ENCODE results near the gene KLHL33.
"Not testable (repeated sequence)": the region's sequence is repeated elsewhere in the genome, so short reads cannot be mapped to it uniquely, and the experiment has no call there.

Gene KLHL33

DNA sequence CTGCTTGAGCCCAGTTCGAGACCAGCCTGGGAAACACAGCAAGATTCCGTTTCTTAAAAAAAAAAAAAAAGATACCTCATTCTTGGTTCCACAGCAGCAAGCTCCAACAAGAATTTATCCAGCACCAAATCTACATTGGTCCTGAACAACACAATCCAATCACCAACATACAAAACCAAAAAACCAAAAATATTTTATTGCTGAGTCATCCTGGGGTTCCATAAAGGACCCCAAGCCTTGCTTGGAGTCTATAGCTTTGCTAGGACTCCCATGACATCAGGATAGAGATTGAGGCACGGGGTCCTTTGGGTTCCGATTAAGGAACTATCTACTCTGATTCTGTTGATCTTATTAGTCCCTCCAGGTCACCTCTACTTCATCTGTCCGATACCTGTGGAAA is 10.9 kb upstream of the KLHL33 start:
- DNase-seq, result no peak

DNA sequence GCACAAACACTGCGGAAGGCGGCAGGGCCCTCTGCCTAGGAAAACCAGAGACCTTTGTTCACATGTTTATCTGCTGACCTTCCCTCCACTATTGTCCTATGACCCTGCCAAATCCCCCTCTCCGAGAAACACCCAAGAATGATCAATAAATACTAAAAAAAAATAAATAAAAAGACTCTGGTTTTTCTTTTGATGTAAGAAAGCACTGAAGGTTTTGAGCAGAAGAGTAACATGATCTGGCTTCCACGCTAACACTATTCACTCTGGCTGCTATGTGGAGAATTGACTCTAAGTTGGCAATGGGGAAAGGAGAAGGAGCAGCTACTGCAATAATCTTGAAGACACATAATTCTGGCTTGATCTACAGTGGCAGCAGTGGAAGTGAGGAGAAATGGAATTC is 7.7 kb upstream of the KLHL33 start:
- not testable (repeated sequence) for DNase-seq

DNA sequence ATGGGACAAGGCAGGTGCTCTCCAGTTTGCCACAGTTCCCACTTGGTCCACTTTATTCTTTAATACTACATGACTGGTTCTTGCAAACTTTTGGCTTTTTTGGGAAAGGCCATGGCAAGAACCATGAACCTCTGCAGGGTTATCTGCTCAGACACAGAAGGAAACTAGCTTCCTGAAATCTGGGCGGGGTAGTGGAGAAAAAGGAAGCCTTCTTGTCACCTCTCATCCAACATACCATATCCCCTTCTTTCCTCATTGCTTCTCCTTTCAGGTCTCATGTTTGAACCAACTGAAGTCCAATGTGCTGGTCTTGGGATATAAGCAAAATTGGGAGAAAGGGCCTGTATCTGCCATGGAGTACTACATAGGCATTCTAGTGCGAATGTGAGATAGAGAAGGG is 5.5 kb upstream of the KLHL33 start:
- DNase-seq, result no peak

DNA sequence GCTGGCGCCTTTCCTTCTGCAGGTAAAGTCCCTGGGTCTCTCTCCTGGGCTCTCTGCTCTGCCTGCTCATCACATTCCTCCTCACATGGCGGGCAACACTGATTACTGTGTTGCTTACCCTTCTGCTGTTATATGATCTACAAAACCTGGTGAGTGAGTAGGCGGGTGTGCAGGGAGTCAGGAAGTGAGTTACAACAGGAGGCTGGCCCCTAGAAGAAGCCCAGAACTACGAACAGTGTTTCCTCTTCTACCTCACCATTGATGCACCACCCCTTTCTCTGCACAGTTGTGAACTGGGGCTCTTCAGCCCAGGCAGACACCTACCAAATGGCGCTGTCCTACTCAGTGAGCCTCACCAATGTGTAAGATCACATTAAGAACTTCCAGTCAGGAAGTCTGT is 4.9 kb upstream of the KLHL33 start:
- peak; percentile 25 for DNase-seq

DNA sequence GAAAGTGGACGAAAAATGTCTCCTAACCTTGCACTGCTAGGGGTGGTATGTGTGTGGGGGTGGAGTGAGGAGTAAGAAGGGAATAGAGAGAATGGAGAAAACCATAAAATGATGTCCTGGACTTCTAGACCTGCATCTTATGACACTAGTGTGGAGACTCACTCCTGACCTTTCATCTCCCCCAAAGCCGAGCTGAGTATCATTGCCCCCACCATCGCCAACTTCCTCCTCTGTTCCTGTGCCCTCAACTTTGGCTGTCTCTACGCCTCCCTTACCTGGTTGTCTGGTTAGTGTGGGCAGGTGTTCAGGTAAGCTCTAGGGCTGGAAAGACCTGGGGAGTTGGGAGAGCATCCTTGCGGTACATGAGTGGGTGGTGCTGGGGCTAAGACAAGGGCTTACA is 4.5 kb upstream of the KLHL33 start:
- no peak for DNase-seq

DNA sequence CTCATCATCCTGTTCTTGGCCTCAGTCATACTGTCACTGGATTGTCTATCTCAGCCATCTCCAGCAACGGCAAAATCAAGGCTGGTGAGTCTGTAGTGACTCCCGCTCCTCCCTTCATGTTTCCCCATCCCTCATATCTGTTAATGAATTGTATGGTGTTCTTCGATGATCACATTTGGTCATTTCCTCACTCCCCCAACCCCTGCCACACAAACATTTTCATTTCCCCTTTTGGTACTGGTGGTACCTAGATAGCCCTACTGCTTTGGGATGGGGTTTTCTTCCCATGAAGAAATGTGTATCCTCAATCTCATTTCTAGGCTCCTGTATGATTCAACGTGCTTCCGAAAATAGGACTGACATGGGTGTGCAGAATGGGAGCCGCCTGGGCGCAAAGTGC is 2.7 kb upstream of the KLHL33 start:
- no peak for DNase-seq

DNA sequence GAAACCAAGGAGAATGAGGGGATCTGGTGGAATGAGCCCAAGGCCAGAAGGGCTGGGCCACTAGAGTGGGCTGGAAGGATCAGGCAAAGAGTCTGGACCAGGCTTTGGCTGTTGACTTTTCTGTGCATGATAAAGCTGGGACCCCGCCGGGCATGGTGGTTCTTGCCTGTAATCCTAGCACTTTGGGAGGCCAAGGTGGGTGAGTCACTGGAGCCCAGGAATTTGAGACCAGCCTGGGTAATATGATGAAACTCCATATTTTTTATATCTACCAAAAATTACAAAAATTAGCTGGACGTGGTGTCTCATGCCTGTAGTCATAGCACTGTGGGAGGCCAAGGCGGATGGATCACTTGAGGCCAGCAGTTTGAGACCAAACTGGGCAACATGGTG is 393 bp upstream of the KLHL33 start:
- DNase-seq, result no peak

DNA sequence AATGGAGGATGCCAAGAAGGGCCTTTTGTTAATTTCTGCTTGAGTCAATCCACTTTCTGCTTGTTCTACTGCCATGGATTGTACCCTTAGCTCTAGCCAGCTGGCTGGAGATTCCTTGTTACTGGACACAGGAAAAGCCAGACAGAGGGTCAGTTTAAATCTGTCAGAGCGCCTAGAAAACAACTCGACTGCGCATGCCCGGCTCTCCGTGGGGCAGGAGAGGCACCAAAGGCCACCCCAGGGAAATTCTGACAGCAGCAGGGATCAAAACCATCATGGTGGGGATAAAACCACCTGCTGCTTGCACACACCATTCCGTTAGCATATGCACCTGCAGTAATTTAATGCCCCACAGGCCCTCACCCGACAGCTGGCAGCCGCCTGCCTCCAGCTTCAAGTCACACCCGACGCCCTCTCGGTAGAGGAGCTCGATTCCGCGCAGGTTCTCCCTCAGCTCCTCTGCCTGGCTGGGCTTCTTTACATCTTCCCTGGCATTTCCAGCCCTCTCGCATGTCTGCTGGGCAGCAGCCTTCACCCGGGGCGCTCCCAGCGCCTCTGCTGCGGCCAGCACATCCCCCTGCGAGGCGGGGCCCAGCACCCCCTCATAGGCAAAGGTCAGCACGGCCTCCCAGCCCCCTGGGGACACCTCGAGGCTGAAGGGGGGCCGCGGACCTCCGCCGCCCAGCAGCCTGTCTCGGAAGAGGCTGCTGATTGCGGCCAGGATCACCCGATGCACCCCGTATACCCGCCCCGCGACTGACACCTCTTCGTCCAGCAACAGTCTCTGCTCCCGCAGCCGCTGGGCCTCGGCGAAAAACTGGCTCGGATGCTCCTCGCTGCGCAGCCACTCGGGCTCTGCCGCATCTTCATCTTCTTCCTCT is 1.0 kb downstream of the KLHL33 start:
- DNase-seq, result no peak

DNA sequence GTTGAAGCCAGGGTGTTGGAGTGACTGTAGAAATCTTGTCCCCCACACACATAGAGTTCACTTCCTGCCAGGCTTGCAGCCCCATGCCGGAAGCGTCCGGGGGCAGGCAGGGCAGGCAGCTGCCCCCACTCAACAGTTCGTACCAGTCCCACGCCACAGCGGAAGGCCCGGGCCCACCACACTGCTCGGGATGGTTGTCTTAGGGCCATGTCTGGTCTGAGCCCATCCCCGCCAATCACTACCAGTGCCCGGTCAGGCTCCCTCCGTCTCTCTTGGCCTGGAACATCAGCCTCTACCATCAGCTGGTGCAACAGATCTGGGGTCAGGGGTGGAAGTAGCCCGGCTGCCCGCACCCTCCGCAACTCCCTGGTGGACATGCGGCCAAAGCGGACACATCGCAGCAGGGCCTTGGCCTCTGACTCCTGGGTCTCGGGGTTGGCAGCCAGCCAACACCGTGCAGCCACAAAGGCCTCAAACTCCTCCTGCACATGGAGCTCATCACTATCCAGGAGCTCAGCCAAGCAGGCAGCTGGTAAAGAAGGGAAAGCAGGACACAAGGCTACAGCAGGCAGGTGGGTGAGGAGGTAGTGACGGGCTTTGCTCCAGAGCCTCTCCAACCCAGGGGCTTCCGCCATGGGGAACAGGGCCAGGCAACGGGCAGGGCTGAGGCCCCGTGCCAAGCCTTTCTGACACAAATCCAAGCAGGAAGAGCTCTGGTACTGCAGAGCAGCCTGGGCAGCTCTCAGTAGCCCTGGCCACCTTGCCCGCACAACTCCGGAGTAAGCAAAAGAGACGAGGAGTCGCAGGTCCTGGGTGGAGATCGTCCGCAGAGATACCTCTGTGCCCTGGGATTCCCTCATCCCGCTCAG is 5.9 kb downstream of the KLHL33 start:
- no peak for DNase-seq

DNA sequence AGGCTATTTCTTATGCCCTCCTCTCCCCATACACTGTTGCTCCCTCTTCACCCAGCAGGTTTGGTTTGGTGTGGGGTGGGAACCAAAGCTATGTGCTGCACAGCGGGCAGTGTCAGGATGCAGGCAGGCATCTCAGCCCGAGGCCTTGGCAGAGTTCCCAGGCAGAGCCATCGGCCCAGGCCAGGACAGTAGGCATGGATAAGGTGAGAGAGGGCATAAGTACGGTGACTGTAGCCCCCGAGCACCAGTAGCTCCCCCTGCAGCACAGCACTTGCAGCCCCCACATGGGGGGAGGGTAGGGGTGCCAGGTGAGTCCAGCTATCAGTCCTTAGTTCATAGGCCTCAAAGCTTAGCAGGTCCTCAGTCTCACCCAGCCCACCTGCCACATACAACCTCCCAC is 7.2 kb downstream of the KLHL33 start:
- DNase-seq, result no peak

DNA sequence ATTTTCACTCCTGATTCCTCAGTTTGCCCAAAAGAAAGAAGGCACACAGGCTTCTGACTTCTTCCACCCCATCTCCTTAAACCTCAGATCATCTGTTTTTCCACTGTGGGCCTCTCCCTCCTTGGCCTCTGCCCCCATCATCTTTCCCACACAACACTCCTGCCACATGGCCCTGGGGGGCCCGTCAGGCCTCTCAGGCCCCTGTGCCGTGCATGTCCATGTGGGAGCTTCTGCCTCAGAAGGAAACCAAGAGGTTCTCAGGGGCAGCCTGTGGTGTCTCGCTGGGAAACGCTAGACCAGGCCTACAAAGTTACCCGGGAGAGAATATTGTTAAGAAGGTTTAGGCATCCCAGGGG is 8.0 kb downstream of the KLHL33 start:
- DNase-seq, result no peak

DNA sequence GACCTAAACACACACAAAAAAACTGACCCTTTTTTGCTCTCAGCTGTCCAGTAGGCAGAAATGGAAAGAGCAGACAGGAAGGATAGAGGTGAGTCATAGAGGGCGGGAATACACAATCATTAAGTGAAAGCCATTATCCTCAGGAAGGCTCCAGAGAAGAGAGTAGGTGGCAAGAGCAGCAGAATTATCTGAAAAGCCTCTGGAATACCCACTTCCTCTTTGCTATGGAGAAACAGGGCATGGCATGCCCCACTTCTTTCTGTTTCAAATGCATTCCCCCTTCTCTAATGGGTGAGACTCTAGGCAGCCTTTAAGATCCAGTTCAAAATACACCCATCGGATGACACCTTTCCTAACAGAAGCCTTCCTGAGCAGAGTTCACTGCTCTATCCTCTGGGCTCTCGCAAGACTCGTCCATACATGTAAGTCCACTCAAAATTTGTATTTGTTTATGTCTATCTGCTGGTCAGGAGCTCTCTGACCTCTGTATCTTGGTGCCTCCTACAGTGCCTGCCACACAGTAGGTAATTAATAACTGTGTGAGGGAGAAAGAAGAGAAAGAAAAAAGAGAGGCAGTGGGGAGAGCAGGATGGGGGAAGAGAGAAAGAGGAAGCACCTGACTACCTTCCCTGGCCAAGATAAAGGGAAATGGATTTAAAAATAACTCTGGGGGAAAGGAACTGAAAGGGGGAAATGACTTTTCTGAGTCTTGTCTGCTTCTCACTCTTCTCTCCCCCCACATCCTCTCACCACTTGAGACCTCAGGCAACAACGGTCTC is 8.5 kb downstream of the KLHL33 start:
- DNase-seq, result no peak

DNA sequence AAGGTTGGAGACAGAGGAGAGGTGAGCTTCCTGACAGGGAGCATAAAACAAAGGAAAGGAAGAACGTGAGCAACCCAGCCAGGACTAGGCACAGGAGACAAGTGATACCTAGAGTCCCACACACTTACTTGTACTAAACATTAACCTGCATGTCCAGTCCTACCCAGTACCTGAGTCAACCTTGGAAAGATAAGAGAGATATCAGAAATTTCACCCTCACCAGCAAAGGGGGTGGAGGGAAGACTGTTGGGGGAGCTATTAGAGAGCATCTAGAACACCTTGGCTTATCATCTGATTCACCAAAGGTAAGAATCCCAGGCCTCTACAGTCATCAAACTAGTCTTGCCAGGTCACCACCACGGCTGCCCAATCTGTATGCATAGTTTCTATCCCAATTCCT is 11.1 kb downstream of the KLHL33 start:
- no peak for DNase-seq

DNA sequence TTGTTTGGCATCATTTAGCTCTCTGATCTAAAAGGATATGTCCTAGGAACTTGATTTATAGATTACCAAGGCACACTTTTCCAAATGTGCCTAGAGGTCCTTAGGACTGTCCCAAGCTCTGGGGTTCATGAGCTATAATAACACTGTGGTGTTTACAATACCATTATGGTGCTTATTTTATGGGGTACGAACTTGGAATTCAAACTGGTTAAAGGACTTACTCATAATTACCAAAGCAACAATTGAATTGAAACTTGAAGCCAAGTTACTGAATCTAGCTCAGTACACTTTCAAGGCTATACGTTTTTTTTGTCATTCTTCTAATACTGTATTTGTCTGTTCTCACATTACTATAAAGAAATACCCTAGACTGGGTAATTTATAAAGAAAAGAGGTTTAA is 13.1 kb downstream of the KLHL33 start:
- DNase-seq, result no peak

DNA sequence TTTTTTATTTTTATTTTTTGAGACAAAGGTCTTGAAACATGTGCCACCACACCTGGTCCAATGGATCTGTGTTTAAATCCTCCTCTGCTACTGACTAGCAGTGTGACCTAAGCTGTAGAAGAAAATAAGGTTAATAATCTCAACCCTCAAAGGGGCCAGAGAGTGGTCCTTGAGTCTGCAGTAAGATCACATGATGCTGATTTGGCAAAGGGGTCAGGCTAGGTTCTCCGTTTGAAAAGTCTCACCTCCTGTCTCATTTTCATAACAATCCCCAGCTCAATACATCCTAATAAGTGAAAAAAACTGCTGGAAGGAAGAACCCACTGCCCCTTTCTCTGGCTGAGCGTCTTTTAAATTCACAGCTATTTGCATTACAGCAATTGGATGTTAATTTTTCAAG is 14.7 kb downstream of the KLHL33 start:
- no peak for DNase-seq

DNA sequence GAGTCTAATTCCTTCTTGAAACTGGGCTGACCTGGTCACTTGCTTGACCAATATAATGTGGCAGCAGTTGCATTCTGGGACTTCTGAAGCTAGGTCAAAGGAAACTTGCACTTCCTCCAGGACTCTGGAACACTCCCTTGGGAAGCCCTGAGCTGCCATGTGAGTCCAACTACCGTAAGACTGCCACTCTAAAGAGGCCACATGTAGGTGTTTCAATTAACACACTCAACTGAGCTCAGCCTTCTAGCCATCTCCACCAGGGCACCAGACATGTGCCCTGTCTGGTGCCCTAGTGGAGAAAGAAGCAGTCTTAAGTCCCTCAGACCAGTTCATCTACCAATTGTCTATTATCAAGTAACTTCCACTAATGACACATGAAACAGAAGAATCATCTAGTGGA is 16.5 kb downstream of the KLHL33 start:
- no peak for DNase-seq

DNA sequence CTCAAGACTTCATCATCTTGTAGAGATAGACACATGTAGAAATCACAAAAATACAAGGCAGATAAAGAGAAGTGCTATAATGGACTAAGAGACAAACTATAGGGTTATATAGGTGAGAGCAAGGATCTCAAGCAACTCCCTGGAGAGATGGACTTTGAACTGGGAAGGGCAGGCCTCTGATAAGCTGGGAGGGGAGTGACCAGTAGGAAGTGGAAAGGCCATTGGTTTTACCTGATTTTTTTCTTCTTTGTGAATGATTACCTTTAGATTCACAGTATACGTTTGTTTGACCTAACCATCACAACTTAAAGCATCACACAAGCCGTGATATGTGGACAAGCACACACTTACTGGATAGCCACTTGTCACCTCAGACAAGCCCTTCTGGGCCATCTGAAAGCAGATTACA is 17.5 kb downstream of the KLHL33 start:
- no peak for DNase-seq

DNA sequence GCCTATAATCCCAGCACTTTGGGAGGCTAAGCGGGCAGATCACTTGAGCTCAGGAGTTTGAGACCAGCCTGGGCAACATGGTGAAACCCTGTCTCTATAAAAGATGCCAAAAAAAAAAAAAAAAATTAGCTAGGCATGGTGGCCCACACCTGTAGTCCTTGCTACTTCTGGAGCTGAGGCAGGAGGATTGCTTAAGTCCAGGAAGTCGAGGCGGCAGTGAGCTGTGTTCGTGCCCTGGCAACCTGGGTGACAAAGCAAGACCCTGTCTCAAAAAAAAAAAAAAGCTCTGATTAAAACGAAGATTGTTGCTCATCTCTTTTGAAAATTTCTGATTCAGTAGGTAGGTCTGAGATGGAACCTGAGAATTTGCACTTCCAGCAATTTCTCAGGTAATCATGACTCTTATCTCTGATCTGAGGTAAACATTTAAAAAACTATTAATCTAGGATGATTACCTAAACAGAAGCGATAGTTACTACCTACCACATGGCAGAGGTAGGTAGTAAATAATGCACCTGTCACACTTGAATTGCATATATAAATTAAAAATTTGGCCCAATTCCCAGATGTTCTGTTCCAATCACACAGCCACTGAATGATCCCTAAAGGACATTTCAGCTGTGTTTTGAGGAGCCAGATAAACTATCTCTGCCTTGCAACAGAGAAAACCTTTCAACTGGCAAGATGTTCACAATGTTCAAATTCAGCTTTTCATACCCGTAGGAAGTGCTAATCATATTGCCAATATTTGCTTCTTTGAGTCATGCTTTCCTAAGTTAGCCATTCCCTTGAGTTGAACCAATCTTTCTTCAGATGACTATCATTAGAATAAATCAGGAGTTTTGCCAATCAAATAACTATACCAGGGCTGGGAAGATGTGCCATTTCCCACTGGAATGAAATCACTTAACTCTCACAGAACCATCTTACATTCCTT is 18.4 kb downstream of the KLHL33 start:
- DNase-seq, result no peak

DNA sequence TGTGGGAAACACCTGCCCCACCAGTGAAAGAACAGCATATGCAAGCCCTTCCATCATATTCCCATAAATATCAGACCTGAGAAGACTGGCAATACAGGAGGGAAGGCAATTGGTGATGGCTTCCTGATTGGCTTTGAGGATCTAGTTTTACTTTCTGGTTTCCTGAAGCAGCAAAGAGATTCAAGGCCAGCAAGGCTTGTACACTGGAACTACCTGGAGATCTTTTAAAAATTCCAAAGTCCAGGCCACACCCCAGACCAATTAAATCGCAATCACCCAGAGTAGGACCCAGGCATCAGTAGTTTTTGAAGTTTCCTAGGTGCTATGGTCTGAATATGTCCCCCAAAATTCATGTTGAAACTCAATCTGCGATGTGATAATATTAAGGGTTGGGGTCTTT is 19.7 kb downstream of the KLHL33 start:
- DNase-seq, result no peak

DNA sequence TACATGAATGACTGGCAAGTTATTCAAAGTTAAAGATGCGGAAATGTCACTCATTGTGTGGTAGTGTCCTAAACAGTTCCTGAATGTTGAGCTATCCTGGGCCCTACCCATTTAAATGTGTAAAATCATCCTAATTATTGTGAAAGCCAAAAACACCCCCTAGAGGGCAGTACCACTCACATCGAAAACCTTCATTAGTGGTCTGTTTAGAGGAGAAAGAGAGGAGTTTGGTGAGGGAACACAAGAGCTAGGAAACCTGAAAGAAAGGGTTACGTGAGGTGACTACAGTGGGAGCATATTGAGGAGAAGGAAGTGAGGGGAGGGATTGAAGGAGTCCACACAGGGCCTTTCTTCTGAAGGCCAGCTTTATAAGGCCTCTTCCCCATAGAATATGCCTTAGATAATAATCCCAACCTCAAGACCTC is 20.2 kb downstream of the KLHL33 start:
- peak; percentile 72 for DNase-seq

DNA sequence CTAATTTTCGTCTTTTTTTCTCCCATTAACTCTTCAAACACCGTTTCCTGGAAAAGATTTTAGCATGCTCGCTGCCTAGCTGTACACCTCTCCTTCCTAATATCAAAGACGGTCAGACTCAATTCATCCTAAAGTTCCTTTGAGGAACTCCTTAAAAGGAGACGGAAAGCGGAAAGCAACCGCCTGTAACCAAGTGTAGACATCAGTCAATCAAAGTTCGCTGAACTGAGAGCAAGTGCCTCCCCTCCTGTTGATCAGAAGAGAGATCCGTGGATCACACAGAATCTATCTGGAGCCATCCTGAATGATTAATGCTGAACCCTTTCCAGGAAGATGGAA is 22.3 kb downstream of the KLHL33 start:
- DNase-seq, result peak; percentile 48
